Prostate gland (tissue), 2 donors: ENCODE results near the gene SUSD1.

ENCODE experiments used
- POLR2AphosphoS5 ChIP-seq: sonication (generic); formaldehyde crosslinking; IDR thresholded peaks from one replicate; pipeline ENCODE4 v1.6.1; 2017; ENCODE audit warnings: antibody characterized with exemption
- TF ChIP-seq, protein P1 (sequence below), 4 experiments: fragments of 200-600 bp in 2 of 4; fragments of 450-650 bp in 2 of 4; sonication (generic) in 2 of 4; IDR thresholded peaks; 1 replicate in 3 of 4; 2 replicates in 1 of 4; pipeline ENCODE4 v1.5.1; 2016 to 2019; ENCODE audit warnings: antibody characterized with exemption in 4 of 4, mild to moderate bottlenecking in 2 of 4, moderate library complexity in 2 of 4

DNA sequence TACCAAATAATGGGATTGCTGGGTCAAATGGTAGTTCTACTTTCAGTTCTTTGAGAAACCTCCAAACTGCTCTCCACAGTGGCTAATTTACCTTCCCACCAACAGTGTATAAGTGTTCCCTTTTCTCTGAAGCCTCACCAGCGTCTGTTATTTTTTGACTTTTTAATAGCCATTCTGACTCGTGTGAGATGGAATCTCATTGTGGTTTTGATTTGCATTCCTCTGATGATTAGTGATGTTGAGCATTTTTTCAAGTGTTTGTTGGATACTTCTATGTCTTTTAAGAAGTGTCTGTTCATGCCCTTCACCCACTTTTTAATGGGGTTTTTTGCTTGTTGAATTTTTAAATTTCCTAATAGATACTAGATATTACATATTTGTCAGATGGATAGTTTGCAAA is 28.4 kb upstream of the SUSD1 start:
- TF ChIP-seq, protein P1, sequence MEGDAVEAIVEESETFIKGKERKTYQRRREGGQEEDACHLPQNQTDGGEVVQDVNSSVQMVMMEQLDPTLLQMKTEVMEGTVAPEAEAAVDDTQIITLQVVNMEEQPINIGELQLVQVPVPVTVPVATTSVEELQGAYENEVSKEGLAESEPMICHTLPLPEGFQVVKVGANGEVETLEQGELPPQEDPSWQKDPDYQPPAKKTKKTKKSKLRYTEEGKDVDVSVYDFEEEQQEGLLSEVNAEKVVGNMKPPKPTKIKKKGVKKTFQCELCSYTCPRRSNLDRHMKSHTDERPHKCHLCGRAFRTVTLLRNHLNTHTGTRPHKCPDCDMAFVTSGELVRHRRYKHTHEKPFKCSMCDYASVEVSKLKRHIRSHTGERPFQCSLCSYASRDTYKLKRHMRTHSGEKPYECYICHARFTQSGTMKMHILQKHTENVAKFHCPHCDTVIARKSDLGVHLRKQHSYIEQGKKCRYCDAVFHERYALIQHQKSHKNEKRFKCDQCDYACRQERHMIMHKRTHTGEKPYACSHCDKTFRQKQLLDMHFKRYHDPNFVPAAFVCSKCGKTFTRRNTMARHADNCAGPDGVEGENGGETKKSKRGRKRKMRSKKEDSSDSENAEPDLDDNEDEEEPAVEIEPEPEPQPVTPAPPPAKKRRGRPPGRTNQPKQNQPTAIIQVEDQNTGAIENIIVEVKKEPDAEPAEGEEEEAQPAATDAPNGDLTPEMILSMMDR (IDR thresholded peaks at IDR 0.05) = no peak
- TF ChIP-seq POLR2AphosphoS5 = no peak
